Hematopoietic multipotent progenitor cell (in vitro differentiated cells): Measurements from ENCODE around the gene FLAD1. TPM values are rescaled to one million over a fixed set of nuclear protein-coding genes. Genes with fewer than 3 reads are reported as not detected.
A peak's percentile ranks its signal among the peaks of the same experiment; 100 is the strongest.

ENCODE experiments used
- DNase-seq, 3 donors: peaks; one replicate each; pipeline ENCODE4 v3.0.0-alpha.2; 2011 to 2015; ENCODE audit warnings: low read depth in 2 of 3, low spot score in 2 of 3
- total RNA-seq: library from RNA; depleted of rRNA; stranded (reverse); fragments of >200 nt; gene quantifications from one replicate; pipeline ENCODE4 v1.2.3, GENCODE V29; 2012

The FLAD1 gene
- total RNA-seq, 1 donor = 35.0 TPM

DNA sequence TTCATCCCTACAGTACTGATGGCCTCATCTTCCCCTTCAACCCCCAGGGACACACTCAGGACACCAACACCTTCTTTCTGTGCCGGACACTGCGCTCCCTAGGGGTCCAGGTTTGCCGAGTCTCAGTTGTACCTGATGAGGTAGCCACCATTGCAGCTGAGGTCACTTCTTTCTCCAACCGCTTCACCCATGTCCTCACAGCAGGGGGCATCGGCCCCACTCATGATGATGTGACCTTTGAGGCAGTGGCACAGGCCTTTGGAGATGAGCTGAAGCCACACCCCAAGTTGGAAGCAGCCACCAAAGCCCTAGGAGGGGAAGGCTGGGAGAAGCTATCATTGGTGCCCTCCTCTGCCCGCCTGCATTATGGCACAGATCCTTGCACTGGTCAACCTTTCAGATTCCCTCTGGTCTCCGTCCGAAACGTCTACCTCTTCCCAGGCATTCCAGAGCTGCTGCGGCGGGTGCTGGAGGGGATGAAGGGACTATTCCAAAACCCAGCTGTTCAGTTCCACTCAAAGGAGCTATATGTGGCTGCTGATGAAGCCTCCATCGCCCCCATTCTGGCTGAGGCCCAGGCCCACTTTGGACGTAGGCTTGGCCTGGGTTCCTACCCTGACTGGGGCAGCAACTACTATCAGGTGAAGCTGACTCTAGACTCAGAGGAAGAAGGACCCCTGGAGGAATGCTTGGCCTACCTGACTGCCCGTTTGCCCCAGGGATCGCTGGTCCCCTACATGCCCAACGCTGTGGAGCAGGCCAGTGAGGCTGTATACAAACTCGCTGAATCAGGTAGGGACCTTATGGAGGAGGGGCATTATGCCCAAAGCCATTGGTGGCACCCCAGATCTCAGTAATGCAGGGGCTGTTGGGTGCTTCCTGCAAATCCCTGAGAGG, 5.2 kb downstream of the FLAD1 start:
- no peak for DNase-seq

DNA sequence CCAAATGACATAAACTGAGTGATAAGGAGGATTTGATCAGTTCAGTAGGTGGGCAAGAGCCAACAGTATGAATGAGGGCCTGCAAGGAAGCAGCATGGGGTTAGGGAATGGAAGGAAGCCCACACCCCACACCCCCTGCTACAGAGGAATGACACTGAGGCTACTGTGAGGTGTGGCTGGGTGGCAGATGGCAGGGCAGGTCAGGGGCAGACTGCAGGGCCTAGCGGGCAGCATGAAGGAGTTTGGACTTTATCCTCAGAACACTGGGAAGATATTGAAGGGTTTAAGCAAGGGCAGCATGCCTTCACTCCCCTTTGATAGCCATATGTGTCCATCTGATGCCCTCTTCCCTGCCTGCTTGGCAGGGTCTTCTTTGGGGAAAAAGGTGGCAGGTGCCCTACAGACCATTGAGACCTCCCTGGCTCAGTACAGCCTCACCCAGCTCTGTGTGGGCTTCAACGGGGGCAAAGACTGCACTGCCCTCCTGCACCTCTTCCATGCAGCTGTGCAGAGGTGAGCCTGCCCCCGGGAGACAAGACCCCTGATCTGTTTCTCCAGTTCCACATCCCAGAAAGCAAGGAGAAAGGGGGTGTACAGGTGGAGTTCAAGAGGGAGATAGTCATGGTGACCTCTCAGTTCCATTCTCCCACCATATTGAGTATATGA, 6.2 kb downstream of the FLAD1 start:
- no peak for DNase-seq

DNA sequence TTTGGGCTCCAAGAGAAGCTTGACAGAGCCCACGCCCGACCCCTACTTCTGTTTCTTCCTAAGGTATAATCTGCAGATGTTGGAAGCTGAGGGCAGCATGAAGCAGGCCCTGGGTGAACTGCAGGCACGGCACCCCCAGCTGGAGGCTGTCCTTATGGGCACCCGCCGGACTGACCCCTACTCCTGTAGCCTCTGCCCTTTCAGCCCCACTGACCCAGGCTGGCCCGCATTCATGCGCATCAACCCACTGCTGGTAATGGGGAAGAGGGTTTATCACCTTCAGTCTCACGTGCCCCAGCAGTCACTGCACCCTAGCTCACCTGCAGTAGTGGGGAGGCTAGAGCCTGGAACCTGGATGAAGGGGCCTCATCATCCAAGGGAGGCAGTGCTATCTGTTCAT, 7.1 kb downstream of the FLAD1 start:
- no peak for DNase-seq

DNA sequence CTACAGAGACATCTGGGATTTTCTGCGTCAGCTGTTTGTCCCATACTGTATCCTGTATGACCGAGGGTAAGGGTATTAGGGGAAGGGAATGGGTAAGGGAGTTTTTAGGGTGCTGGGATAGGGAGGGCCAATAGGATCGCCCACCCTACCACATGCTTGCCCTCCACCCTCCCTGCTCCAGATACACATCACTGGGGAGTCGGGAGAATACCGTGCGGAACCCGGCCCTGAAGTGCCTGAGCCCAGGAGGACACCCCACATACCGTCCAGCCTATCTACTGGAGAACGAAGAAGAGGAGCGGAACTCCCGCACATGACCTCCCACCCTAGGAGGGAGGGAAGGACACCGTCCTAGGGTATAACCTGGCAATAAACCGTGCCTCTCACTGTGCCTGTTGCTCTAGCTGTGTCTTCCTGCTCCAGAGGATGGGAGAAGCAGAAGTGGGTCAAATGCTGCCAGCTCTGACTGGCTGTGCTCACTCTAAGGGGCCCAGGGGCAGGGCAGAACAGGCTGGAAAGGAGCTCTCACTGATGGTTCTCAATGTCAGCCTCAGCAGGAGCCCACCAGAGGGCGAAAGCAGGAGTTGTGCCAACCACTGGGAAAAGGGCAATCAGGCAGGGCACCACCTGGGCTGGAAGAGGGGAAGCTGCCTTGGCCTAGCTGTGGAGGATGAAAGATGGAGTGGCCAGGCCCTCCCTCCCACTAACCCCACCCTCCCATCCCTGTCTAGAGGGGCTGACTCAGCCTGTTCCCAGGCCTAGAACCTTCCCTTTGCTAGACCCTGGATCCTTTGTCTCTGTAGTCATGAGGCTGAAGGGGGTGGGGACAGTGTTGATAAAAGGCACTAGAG, 9.8 kb downstream of the FLAD1 start:
- DNase-seq = no peak

DNA sequence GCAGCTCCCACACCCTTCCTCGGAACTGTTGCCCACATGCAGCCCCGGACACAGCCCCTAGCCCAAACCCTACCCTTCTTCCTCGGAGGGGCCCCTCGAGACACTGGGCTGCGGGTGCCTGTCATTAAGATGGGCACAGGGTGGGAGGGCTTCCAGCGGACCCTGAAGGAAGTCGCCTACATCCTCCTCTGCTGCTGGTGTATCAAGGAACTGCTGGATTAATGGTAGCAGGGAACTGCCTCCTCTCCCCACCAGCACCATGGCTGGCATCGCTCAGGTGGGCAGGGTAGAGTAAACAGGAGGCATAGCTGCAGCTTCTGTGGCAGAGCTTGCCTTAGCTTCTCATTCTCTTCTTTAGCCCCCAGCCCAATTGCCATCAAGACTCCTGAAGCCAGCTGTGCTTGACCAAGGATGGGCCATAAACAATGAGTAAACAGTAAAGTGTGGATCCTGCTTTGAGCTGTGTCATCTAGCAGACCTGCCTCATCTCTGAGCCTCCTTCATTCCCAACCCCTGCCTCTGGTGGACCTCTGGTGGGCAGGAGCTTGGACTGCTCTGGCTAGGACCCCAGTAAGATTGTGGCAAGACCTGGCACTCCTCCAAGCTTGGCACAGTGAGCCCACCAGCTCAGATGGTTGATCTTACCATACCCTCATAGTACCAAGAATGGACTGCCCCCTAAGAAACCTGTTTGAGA, 10.6 kb downstream of the FLAD1 start, which contains the start of gene LENEP:
Gene LENEP, plus strand, starts transcription at position 15 of the 697 bp plus-strand sequence. Its CDS starts 22 bp downstream, at position 37.
- no peak for DNase-seq

DNA sequence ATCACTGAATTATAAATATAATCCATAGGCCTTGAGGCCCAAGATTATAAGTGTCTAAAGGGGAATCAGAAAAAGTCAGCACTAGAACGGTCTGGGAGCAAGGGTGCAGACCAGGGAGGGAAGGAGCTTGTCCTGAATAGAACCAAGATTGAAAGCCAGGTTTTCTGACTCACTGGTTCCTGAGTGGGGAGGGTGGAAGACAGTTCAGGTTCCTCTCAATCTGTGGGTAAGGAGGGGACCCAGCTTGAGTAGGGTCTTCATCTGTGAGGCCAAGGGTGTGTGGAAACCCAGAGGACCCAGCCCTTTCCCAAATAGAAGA, 11.1 kb downstream of the FLAD1 start:
- DNase-seq = no peak

DNA sequence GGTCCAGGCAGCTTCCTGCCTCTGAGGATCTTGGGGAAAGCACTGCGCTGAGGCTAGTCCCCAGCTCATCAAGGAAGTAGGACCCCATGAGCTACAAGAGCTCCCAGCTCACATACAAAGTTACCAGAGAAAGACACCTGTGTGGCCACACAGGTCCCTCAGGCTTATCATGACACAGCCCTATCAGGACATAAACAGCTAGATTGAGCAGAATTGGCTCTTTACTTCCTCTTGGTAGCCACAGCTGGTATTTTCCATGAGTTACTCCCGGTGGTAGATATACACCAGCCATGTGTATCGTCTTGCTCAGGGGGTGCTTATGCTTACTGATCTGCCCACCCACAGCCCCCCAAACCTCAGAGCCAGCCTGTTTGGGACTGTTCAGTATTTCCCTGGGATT, 11.4 kb downstream of the FLAD1 start:
- no peak for DNase-seq

DNA sequence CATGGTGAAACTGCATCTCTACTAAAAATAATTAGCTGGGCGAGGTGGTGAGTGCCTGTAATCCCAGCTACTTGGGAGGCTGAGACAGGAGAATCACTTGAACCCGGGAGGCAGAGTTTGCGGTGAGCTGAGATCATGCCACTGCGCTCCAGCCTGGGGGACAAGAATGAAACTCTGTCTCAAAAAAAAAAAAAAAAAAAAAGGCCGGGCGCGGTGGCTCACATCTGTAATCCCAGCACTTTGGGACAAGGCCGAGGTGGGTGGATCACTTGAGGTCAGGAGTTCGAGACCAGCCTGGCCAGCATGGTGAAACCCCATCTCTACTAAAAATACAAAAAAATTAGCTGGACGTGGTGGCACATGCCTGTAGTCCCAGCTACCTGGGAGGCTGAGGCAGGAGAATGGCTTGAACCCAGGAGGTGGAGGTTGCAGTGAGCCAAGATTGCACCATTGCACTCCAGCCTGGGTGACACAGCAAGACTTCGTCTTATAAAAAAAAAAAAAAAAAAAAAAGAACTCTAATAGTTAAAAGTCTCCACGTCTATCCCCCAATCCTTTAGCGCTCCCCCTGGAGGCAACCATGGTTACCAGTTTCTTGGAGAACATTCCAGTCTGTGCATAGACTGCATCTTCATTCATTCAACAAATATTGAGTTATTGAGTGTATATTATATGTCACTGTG, 12.3 kb downstream of the FLAD1 start:
- DNase-seq = peak in 1 of 3 donors; percentile 51

DNA sequence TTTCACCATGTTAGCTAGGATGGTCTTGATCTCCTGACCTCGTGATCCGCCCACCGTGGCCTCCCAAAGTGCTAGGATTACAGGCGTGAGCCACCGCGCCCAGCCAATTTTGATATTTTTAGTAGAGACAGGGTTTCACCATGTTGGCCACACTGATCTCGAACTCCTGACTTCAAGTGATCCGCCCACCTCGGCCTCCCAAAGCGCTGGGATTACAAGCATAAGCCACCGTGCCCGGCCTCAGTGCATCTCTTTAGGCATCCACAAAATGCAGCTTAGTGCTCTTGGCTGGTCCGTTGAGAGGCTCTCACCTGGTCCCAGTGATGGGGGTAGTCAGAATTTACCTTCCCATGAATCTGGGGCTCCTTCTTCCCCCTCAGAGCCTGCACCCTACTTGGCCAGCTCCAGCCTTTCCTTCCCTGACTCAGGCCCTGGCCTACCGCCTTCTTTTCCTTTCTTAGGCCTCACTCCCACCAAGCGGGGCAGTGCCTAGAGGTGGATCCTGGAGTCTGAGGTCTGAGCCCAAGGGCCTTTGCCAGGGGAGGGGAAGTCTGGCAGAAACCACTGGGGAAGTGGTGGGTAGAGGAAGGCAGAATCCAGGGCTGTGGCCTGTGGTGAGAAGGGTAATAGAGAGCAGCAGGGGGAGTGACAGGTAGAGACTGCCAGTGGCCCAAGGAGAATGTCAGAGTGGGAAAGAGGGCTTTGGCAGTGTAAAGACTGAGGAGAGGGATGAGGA, 14.0 kb downstream of the FLAD1 start:
- peak in 2 of 3 donors; percentile 58 to 66 for DNase-seq

DNA sequence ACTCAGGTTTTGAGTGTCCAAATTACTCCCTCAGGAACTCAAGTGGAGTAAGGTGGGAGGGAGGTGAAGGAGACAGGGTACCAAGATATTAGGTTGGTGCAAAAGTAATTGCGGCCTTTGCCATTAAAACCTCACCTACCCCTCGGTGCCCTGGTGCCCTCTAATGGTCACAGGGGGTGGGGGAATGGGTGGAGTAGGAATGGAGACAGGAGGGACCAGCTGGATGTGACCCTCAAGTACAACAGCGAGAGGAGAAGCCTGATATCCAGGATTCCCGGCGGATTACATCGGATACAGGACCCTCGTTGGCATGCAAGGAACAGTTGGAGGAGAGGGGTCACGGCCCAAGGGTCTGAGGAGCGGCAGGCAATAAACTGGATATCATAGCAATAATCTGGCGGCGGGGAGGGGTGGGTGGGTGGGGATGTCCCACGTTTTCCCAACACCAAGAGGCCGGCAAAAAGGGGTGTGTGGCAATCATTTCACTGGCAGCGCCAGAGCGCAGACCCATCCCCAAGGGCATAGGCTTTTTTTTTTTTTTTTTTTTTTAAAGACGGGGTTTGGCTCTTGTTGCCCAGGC, 15.1 kb downstream of the FLAD1 start:
- DNase-seq = no peak

DNA sequence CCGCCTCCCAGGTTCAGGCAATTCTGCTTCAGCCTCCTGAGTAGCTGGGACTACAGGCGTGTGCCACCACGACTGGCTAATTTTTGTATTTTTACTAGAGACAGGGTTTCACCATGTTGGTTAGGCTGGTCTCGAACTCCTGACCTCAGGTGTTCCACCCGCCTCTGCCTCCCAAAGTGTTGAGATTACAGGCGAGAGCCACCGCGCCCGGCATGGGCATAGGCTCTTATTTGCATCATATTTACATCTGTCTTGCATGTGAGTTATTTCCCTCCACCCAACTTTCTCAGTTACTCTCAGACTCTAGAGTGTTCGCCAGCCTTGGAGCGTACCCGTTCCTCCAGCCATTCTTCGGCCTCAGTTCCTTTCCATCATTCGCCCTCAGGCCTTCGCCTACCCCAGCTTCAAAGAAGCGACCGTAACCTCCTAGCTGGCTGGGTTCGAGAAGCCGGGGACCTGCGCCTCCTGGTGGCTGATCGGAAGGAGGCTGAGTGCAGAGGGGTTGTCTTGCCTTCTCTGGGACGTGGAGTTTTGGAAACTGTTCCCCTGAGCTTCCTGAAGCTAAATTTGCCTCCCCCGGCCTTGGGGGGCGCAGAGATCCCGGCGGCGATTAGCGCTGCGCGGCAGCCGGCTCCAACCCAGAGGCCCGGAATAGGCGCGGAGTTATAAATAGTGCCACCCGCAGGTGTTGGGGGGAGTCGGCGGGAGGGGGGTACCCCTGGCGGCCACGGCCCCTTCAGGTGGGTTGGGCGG, 15.8 kb downstream of the FLAD1 start:
- peak in 2 of 3 donors; percentile 70 to 76 for DNase-seq

DNA sequence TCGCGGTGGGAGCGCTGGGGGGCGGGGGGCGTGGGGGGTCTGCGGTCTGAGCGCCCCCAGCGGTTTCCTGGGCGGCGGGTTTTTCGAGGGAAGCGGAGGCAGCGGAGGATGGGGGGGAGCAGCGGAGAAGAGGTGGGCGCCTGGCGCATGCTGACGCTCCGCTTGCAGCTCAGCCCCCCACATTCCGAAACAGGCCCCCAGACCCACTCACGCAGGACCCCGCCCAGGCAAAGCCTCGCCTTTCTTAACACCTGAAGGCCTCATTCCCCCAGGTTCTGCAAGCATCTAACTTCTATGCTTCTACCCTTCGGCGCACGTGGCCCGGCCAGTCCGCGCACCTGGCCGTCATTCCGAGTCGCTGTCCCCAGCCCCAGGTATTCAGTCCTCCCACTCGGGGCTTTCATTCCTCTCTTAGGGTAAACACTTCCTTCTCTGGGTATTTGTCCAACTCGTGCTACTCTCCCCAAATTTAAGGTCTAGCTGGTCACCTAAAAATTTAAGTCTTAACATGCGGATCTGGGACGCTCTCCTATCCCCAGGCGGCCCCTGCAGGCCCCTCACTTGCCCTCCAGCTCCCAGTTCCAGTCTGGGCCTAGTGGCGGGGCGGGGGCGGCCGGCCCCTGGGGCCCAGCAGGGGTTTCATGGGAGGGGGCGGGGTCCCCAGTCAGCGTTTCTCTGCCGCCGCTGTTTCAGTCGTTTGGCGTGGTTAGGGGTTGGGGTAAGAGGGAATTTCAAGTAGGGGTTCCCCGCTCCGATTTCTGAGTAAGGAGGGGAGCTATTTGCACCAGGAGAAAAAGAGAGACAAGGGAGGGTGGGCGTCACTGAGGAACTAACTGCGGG, 16.6 kb downstream of the FLAD1 start:
- no peak for DNase-seq

DNA sequence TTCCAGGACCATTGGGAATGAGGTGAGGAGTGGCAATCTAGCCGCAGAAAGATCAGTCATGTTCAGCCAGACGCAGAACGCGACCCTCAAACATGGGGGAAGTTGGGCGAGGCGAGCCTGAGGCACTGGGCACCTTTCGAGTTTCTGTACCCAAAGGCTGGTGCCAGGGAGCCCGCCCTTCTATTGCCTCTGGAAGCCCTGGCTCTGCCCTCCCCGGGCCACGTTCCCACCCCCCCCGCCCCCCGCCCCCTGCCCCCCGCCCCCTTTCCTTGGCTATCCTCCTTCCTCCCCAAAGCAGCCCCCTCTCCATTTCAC, 17.2 kb downstream of the FLAD1 start:
- no peak for DNase-seq

DNA sequence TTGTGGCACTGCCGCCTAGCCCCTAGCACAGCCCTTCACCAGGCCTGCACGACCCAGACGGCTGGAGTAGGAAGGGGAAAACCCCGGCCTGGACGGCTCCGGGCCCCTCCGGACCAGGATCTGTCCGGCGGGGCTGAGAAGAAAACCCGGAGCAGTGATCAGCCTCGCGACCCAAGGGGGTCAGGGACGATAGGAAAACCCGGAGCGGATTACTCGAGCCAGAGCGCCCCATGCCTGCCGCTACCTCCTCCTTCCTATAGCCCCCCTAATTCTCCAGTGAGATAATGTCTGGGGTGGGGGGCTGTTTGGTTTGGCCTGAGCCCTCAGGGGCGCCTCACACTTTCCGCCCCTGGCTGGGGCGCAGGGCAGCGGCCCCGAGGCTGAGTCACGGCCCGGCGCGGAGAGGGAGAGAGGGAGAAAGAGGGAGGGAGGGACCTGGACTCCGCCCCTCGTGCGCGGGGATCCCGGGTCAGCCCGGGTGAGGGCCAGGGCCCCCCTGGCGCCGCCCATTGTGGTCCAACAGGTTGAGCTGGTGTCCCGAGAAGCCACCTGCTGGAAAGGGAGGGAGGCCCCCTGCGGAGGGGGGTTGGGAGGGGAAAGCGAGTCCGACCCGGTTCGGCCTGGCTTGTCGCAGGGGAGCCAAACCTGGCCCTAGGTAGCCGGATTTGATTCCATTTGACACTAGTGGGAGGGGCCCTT, 17.7 kb downstream of the FLAD1 start:
- peak in 2 of 3 donors; percentile 89 to 92 for DNase-seq

DNA sequence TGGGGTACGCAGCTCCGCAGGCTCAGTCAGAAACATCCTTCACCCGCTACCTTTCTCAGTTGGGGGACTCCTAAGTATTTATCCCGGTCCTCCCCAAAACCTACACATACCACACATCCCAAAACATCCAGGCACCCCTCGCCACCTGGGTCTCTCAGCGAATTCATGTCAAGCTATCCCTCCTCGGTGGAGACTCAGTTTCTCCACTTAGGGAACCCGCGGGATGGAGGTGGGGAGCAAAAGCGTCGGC, 18.2 kb downstream of the FLAD1 start:
- no peak for DNase-seq

DNA sequence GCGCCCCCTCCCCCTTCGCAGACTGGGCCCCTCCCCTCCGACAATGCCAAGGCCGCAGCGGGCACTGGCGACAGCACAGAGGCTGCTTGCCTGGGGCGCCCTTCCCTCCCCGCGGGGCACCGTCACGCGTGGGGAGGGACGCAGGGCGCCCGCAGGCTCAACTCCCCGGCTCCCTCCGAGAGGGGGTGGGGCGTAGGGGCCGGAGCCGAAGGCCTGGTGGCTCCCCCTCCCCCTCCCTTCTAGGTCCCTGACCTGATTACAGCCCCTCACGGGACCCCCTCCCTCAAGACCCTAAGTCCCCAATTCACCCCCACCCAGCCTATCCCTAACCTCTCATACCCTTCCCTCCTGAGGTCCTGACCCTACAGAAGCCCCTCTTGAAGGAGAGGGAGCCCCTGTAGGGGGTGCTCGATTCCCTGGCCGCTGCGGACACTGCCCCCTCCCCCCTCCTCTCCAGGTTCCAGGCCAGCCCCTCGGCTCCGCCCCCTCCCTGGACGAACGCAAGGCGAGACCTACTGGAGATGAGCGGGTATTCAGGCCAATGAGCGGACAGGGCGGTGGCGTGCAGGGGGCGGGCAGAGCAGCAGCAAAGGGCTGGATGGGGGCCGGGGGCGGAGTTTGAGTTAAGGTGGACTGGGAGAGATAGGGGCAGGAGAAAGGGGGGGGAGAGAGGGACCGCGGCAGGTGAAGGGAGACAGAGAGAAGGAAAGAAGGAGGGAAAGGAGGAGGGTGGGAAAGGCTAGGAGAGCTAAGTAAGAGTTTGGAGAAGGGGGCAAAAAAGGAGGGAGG, 18.7 kb downstream of the FLAD1 start:
- DNase-seq = peak; percentile 81 to 99 (median 98)
